HG03558 (cell line): ENCODE measurements around the gene FBXW10B.
"Not testable (repeated sequence)": the region's sequence is repeated elsewhere in the genome, so short reads cannot be mapped to it uniquely, and the experiment has no call there.

Source experiments
- ATAC-seq: cut with Tn5 transposase; IDR thresholded peaks from one replicate; pipeline ENCODE4 v1.9.1; 2021; ENCODE audit warnings: moderate number of reproducible peaks; ENCODE audit not compliant: unreplicated experiment; ENCODE audit errors: extremely low read depth

FBXW10B gene

GRCh38 chr17:15642505-15643251 is 23.2 kb upstream of the FBXW10B start:
- ATAC-seq, result not testable (repeated sequence)

GRCh38 chr17:15642014-15642413 is 22.5 kb upstream of the FBXW10B start:
- ATAC-seq, result not testable (repeated sequence)

GRCh38 chr17:15630930-15631453 is 11.5 kb upstream of the FBXW10B start:
- not testable (repeated sequence) for ATAC-seq

- not testable (repeated sequence) for ATAC-seq
Observed at GRCh38 chr17:15629991-15630390, 10.5 kb upstream of the FBXW10B start.

GRCh38 chr17:15623661-15624209 is 4.2 kb upstream of the FBXW10B start:
- ATAC-seq, result not testable (repeated sequence)

GRCh38 chr17:15623255-15623654 is 3.8 kb upstream of the FBXW10B start:
- not testable (repeated sequence) for ATAC-seq

- not testable (repeated sequence) for ATAC-seq
Observed at GRCh38 chr17:15622124-15622523, 2.6 kb upstream of the FBXW10B start.

- not testable (repeated sequence) for ATAC-seq
Observed at GRCh38 chr17:15616828-15617227, 2.7 kb downstream of the FBXW10B start.

- ATAC-seq, result not testable (repeated sequence)
Observed at GRCh38 chr17:15615850-15616249, 3.7 kb downstream of the FBXW10B start.

GRCh38 chr17:15613111-15613510 is 6.4 kb downstream of the FBXW10B start:
- not testable (repeated sequence) for ATAC-seq

GRCh38 chr17:15592960-15593359 is 26.5 kb downstream of the FBXW10B start:
- not testable (repeated sequence) for ATAC-seq

- not testable (repeated sequence) for ATAC-seq
Observed at GRCh38 chr17:15591986-15592385, 27.5 kb downstream of the FBXW10B start.

GRCh38 chr17:15590844-15591243 is 28.7 kb downstream of the FBXW10B start:
- not testable (repeated sequence) for ATAC-seq

- not testable (repeated sequence) for ATAC-seq
Observed at GRCh38 chr17:15589544-15590536, 29.7 kb downstream of the FBXW10B start.

- not testable (repeated sequence) for ATAC-seq
Observed at GRCh38 chr17:15588017-15588416, 31.5 kb downstream of the FBXW10B start.

- not testable (repeated sequence) for ATAC-seq
Observed at GRCh38 chr17:15583313-15583712, 36.2 kb downstream of the FBXW10B start.

- not testable (repeated sequence) for ATAC-seq
Observed at GRCh38 chr17:15581462-15581861, 38.0 kb downstream of the FBXW10B start.

- ATAC-seq, result not testable (repeated sequence)
Observed at GRCh38 chr17:15576848-15577247, 42.7 kb downstream of the FBXW10B start.

- ATAC-seq, result not testable (repeated sequence)
Observed at GRCh38 chr17:15574660-15575059, 44.8 kb downstream of the FBXW10B start.

GRCh38 chr17:15573870-15574269 is 45.6 kb downstream of the FBXW10B start:
- not testable (repeated sequence) for ATAC-seq
